ENCODE data around the gene LGI4. TPM values are rescaled to one million over a fixed set of nuclear protein-coding genes. Genes with fewer than 3 reads are reported as not detected.

LGI4 gene
- total and polyA plus RNA-seq, 2 experiments from 2014 or later = 3.4 to 4.3 TPM

- no peak for ATAC-seq
- Histone ChIP-seq H3F3A (replicated peaks; ENCODE audit: low read depth) (no peaks in the 10 kb centered on the region), H3K4me3 (no peak overlapping the region), H3K27me3 (ENCODE audit: insufficient read depth) (no peaks in the 10 kb centered on the region), H3K4me1 (ENCODE audit: insufficient read depth) (peaks cover 18% of the 10 kb centered on the region), H2AFZ (no peak overlapping the region), H3K9me2 (ENCODE audit: insufficient read depth) (no peaks in the 10 kb centered on the region), H3K4me2 (no peak overlapping the region), H3K79me2 (replicated peaks; ENCODE audit: insufficient read depth) (no peaks in the 10 kb centered on the region), H3K36me3 (ENCODE audit: insufficient read depth) (no peaks in the 10 kb centered on the region), H3K27ac (ENCODE audit: low read depth) (no peak overlapping the region), H4K20me1 (replicated peaks; ENCODE audit: insufficient read depth) (no peaks in the 10 kb centered on the region)
- Mint-ChIP-seq H3K4me3 (no peak overlapping the region), H3K9me3 (no peaks in the 10 kb centered on the region), H3K27ac (no peak overlapping the region), H3K27me3 (ENCODE audit: insufficient read depth, low read depth, poor library complexity) (peaks cover 16% of the 10 kb centered on the region), H3K4me1 (peaks cover 39% of the 10 kb centered on the region), H3K36me3 (ENCODE audit: low read depth) (no peaks in the 10 kb centered on the region)
- no peak for DNase-seq (ENCODE audit: low spot score)
- TF ChIP-seq ZNF462 (CRISPR knock-in tag; IDR thresholded peaks at IDR 0.05) (no peak), JUNB (IDR thresholded peaks at IDR 0.05; ENCODE audit: unreplicated experiment) (no peak), CREB1 (CRISPR knock-in tag; IDR thresholded peaks at IDR 0.05; ENCODE audit: low read depth) (no peak), ZNF331 (CRISPR knock-in tag; IDR thresholded peaks at IDR 0.05; ENCODE audit: low read depth) (no peak), REST (IDR thresholded peaks at IDR 0.05; ENCODE audit: unreplicated experiment) (no peak), ETS1 (IDR thresholded peaks at IDR 0.05) (no peak)
Observed at GRCh38 chr19:35120492-35120891, 14.4 kb downstream of the LGI4 start.

All from GM23338 (cell line).